HL-60 (cell line): Measurements from ENCODE around the gene PTGDR.

Experiments
- DNase-seq, 2 experiments: peaks; one replicate each; pipeline ENCODE4 v3.0.0-alpha.2; 2010 to 2020; ENCODE audit warnings: low read depth in 1 of 2, low spot score in 1 of 2
- H3K27ac ChIP-seq: fragments of 250-450 bp; sonication (Bioruptor Pico); replicated peaks from 2 replicates; pipeline ENCODE4 v1.5.1; 2020; ENCODE audit warnings: mild to moderate bottlenecking, moderate library complexity
- H3K27me3 ChIP-seq: fragments of 250-450 bp; sonication (Bioruptor Pico); 2 replicates; pipeline ENCODE4 v1.5.1; 2021; ENCODE audit warnings: mild to moderate bottlenecking, moderate library complexity; ENCODE audit not compliant: insufficient read depth, poor library complexity, severe bottlenecking
- H3K4me3 ChIP-seq: replicated peaks from 2 replicates; pipeline ENCODE4 v1.5.1; 2011; ENCODE audit warnings: mild to moderate bottlenecking, control low read depth, low read length; ENCODE audit not compliant: insufficient read depth
- CTCF ChIP-seq: IDR thresholded peaks from one replicate; pipeline ENCODE4 v1.5.1; 2011; ENCODE audit warnings: low read length, control low read depth, inconsistent platforms; ENCODE audit not compliant: insufficient read depth
- GABPA ChIP-seq: IDR thresholded peaks from 2 replicates; pipeline ENCODE4 v1.6.1; 2012; ENCODE audit warnings: low read depth
- POLR2AphosphoS5 ChIP-seq: IDR thresholded peaks from 2 replicates; pipeline ENCODE4 v1.6.1; 2012; ENCODE audit warnings: low read depth
- REST ChIP-seq: IDR thresholded peaks from 2 replicates; pipeline ENCODE4 v1.6.1; 2012; ENCODE audit warnings: low read depth; ENCODE audit not compliant: insufficient replicate concordance
- SPI1 ChIP-seq: IDR thresholded peaks from 2 replicates; pipeline ENCODE4 v1.6.1; 2012; ENCODE audit warnings: low read depth, mild to moderate bottlenecking, borderline replicate concordance

Gene PTGDR

DNA sequence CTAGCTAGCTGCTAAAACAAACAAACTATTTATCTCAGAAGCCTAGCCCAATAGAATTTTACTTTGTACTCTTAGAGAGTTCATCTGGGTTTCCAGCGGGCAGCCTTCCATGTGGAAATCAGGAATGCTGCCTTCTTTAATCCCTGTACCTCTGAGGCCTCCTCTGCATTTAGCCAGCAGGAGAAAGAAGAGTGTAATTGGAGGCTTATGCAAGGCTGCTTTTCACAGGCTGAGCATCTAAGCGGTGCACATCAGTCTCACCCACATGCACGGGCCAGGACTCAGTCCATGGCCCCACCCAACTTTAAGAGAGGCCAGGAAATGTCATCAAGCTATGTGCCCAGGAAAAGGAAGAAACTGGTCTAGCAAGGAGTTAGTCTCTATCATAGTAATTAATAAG is 14.0 kb upstream of the PTGDR start:
- TF ChIP-seq SPI1 (no peak), REST (no peak), POLR2AphosphoS5 (no peak), GABPA (no peak), CTCF (no peak)
- DNase-seq, result no peak
- Histone ChIP-seq H3K27me3 (peaks cover 2% of the 10 kb centered on the region), H3K27ac (no peak overlapping the region), H3K4me3 (no peak overlapping the region)

DNA sequence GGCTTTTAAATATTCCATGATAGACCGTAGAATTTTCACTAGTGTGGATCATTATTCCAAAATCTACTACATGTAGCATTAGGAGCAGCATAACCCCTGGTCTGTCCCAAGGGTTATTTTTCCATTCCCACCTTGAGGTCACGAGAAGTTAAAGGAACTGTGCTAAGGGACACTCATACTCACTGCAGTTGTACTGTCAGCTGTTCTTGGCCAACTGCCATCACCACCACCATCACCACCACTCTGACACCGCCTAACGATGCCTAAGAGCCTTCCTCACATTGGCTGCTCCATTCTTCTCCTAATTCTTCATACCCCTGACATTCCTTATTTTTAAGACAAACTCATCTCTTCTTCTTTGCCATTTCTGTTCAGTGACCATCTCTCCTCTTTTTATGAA is 13.4 kb upstream of the PTGDR start:
- H3K4me3 ChIP-seq, result no peak overlapping the region
- TF ChIP-seq POLR2AphosphoS5 (no peak), CTCF (no peak), GABPA (no peak), SPI1 (no peak)
- DNase-seq, result no peak
- H3K27me3 ChIP-seq, result peaks cover 2% of the 10 kb centered on the region
- H3K27ac ChIP-seq, result no peak overlapping the region

DNA sequence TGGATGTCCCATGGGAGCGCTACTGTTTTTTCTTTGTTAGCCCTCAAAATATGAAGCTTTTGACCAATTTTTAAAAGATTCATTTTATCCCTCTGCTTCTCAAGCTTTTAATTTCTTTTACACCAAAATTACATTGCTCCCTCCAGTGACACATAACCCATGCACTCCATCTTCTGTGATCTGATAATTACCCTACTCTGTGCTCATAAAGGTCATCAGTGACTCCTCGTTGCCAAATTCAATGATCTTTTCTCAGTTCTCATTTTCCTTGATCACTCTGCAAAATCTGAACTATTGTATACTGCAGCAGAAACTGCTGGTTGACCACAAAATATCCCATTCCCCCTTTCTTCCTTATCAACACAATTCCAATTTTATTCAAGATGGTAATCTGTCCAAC is 8.7 kb upstream of the PTGDR start:
- TF ChIP-seq CTCF (no peak), REST (no peak), SPI1 (no peak), POLR2AphosphoS5 (no peak), GABPA (no peak)
- no peak for DNase-seq
- no peak overlapping the region for H3K4me3 ChIP-seq
- H3K27me3 ChIP-seq, result no peaks in the 10 kb centered on the region
- no peak overlapping the region for H3K27ac ChIP-seq

DNA sequence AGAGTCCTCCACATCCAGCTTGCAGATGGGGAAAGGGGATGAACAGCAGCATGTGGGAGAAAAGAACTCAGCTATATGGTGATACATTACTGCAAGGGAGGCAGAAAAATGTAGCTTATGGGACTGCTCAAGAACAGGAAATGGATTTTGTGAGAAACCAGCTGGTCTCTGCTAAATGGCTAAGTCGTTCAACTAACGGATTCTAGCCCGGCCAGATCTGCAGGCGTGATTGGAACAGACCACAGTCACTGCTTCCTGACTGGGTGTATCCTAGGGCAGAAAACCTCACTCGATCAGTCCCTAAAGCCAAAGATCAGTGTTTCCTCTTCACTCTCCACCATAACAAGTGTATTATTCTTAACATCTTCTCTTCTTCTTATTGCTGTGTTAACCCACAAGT is 8.1 kb upstream of the PTGDR start:
- Histone ChIP-seq H3K27me3 (no peaks in the 10 kb centered on the region), H3K27ac (no peak overlapping the region), H3K4me3 (no peak overlapping the region)
- TF ChIP-seq GABPA (no peak), REST (no peak), SPI1 (no peak), CTCF (no peak), POLR2AphosphoS5 (no peak)
- DNase-seq, result no peak
